Esophagus muscularis mucosa (tissue), 3 donors: ENCODE results near the gene TLE5.

Source experiments
- CTCF ChIP-seq, 3 experiments: fragments of 200-600 bp in 2 of 3; fragments of 450-650 bp in 1 of 3; sonication (generic) in 2 of 3; IDR thresholded peaks; one replicate each; pipeline ENCODE4 v1.5.1; 2017 to 2019; ENCODE audit warnings: antibody characterized with exemption in 3 of 3, mild to moderate bottlenecking in 2 of 3, moderate library complexity in 1 of 3
- EP300 ChIP-seq: sonication (generic); formaldehyde crosslinking; IDR thresholded peaks from one replicate; pipeline ENCODE4 v1.6.1; 2017; ENCODE audit warnings: antibody characterized with exemption

GRCh38 chr19:3102239-3103140 lies 40.2 kb upstream of the TLE5 start:
- TF ChIP-seq CTCF (IDR thresholded peaks at IDR 0.05) = no peak
- no peak for TF ChIP-seq EP300
